ENCODE data around the gene NEO1. TPM values are rescaled to one million over a fixed set of nuclear protein-coding genes. Genes with fewer than 3 reads are reported as not detected.

The NEO1 gene
- total RNA-seq, 4 donors from 2014 or later: 60.2 to 127 (median 115) TPM

- Histone ChIP-seq H3K27me3 (no peaks in the 10 kb centered on the region), H3K36me3 (no peaks in the 10 kb centered on the region), H3K4me1 (no peaks in the 10 kb centered on the region), H3K9me3 (no peaks in the 10 kb centered on the region), H3K4me3 (no peak overlapping the region), H3K27ac (no peak overlapping the region)
- no peak for TF ChIP-seq POLR2A (IDR thresholded peaks at IDR 0.05)
- no peak for TF ChIP-seq CTCF (IDR thresholded peaks at IDR 0.05)
- no peak for DNase-seq
Observed at GRCh38 chr15:73024168-73024567, 28.1 kb upstream of the NEO1 start.

DNA sequence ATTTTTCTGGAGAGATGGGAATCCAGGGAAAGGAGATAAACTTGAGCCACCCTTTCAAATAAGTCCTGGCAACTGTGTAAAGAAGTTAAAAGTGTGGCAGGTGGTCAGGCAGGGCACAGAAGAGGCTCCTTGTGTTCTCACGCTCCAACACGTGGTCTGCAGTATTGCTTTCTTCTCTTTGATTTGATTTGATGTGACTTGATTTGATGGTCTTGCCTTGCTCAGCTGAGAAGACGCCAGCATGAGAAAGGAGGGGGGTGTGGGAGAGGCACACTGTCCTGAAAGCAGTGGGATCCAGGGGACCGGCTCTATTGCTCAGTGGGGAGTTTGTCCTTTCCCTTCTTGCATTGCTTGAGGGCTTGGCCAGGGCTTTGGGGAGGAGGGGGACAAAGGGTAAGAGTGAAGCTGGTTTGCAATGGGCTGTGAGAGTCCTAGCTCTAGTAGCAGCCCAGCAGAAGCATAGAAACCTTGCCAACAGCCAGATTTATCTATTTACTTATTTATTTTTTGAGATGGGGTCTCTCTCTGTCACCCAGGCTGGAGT, 25.7 kb upstream of the NEO1 start:
- TF ChIP-seq CTCF (IDR thresholded peaks at IDR 0.05) (no peak), POLR2A (IDR thresholded peaks at IDR 0.05) (no peak)
- Histone ChIP-seq H3K36me3 (no peaks in the 10 kb centered on the region), H3K9me3 (no peaks in the 10 kb centered on the region), H3K27ac (no peak overlapping the region), H3K27me3 (no peaks in the 10 kb centered on the region), H3K4me1 (no peaks in the 10 kb centered on the region), H3K4me3 (no peak overlapping the region)
- DNase-seq: no peak

DNA sequence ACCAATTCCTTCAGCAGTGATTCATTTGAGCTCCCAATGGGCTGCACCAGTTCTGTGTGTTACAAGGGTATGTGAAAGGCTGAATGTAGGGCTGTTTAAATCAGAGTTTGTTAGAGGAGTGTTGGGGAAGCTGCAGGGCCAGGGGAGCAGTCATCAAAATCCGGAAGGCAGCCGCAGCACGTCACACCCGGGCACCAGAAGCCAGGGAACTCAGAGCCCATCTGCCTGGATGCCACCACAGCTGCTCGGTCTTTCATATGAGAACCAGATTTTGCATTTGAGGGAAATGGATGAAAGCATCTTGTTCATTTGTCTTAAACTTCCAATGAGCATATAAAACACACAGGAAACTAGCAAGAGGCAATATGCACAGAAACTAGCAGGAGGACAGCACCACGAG, 24.2 kb upstream of the NEO1 start:
- no peaks in the 10 kb centered on the region for H3K27me3 ChIP-seq
- H3K4me3 ChIP-seq: no peak overlapping the region
- H3K36me3 ChIP-seq: no peaks in the 10 kb centered on the region
- no peak for DNase-seq
- H3K9me3 ChIP-seq: no peaks in the 10 kb centered on the region
- TF ChIP-seq POLR2A (IDR thresholded peaks at IDR 0.05) (no peak), CTCF (IDR thresholded peaks at IDR 0.05) (no peak)
- no peak overlapping the region for H3K27ac ChIP-seq
- no peaks in the 10 kb centered on the region for H3K4me1 ChIP-seq

DNA sequence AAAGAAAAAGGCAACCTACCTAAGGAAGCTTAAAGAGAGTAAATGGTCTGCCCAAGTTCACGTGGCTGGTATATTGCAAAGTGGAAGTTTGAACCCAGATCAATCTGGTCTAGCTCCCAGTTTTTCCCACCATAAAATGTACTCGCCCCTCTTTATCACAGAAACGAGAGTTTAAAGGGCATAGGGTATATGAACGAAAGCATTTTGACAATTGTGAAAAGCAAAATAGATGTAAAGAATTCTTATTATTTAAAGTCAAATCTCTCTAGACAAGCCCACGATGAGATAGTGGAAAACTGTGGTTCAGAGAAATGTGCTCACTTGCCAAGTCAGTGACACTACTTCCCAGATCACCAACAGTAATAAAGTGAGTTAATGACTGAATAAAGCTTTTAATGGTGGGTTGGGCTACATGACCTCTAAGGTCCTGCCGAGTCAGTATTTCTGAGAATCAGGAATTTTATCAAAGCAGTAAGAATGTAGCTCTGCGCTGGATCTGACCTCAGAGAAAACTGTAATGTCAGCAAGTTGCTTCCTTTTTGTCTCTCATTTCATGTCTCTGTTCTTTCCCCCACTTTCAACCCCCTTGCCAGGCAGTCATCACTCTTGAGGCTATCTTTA, 23.3 kb upstream of the NEO1 start:
- Histone ChIP-seq H3K36me3 (no peaks in the 10 kb centered on the region), H3K4me1 (no peaks in the 10 kb centered on the region), H3K9me3 (no peaks in the 10 kb centered on the region), H3K27ac (no peak overlapping the region), H3K27me3 (no peaks in the 10 kb centered on the region), H3K4me3 (no peak overlapping the region)
- DNase-seq: no peak
- no peak for TF ChIP-seq CTCF (IDR thresholded peaks at IDR 0.05)
- no peak for TF ChIP-seq POLR2A (IDR thresholded peaks at IDR 0.05)

DNA sequence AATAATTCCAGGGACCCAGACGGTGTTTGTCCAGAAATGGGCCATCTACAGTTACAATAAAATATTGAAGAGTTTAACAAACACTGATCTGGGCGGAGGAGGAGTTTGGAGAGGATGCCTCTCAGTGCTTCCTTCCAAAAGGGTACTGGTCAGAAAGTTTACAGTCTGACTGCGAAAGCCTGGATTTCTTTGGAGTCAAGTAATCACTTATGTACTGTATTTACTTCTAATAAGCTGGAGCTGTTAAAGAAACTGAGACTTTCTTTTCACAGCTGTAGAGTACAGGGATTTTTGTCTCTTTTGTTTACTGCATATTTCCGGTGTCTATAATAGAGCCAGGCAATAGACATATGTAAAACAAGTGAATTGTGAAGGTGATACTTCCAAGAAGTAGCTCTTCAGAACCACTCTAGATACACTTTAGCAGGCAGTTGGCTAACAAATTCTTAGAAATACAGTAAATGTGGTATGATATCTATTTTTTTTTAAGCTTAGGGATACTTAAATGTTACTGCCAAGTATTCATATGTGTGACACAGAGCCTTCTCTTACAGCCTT, 22.1 kb upstream of the NEO1 start:
- no peak for DNase-seq
- H3K36me3 ChIP-seq: no peaks in the 10 kb centered on the region
- TF ChIP-seq POLR2A (IDR thresholded peaks at IDR 0.05) (no peak), CTCF (IDR thresholded peaks at IDR 0.05) (no peak)
- H3K4me1 ChIP-seq: no peaks in the 10 kb centered on the region
- H3K27ac ChIP-seq: no peak overlapping the region
- no peaks in the 10 kb centered on the region for H3K9me3 ChIP-seq
- H3K4me3 ChIP-seq: no peak overlapping the region
- no peaks in the 10 kb centered on the region for H3K27me3 ChIP-seq
